H1 (cell line): ENCODE data around the gene RNF146. TPM values are rescaled to one million over a fixed set of nuclear protein-coding genes. Genes with fewer than 3 reads are reported as not detected.

Experiments used
- CTCF ChIA-PET: fragments of 300-600 bp; sonication (Branson Sonifier 250); formaldehyde crosslinking; loops from one replicate; lab custom pipeline; 2021; ENCODE audit not compliant: partially characterized antibody; lab: Charles Lee
- POLR2A ChIA-PET: fragments of 300-600 bp; sonication (Branson Sonifier 250); formaldehyde crosslinking; loops from one replicate; lab custom pipeline; 2021; ENCODE audit warnings: inconsistent platforms; ENCODE audit not compliant: partially characterized antibody; lab: Charles Lee
- DNase-seq, 2 experiments: peaks; one replicate each; pipeline versions ENCODE4 v3.0.0 to v3.0.0-alpha.2; 2010 to 2022; ENCODE audit warnings: low spot score in 2 of 2, low read depth in 1 of 2, mixed read lengths in 1 of 2
- FAIRE-seq: peaks from 2 replicates; lab custom pipeline; 2011; peaks lifted over from hg19 to GRCh38; lab: Jason Lieb, UNC
- H2AFZ ChIP-seq: 2 replicates; pipeline ENCODE4 v1.8.1; 2012; ENCODE audit warnings: low read length, inconsistent platforms
- H2AK5ac ChIP-seq: 2 replicates; pipeline ENCODE4 v1.6.1; 2013; ENCODE audit warnings: low read depth, low read length
- H2BK120ac ChIP-seq: replicated peaks from 2 replicates; pipeline ENCODE3; 2013; ENCODE audit warnings: low read depth, low read length, inconsistent platforms
- H2BK12ac ChIP-seq: 2 replicates; pipeline ENCODE4 v1.6.1; 2013; ENCODE audit warnings: low read depth, low read length
- H2BK15ac ChIP-seq: 2 replicates; pipeline ENCODE4 v1.6.1; 2013; ENCODE audit warnings: low read length
- H2BK20ac ChIP-seq: 2 replicates; pipeline ENCODE4 v1.6.1; 2013; ENCODE audit warnings: low read length
- H2BK5ac ChIP-seq: 2 replicates; pipeline ENCODE4 v1.6.1; 2013; ENCODE audit warnings: low read depth, low read length
- H3K14ac ChIP-seq: 2 replicates; pipeline ENCODE4 v1.6.1; 2013; ENCODE audit warnings: inconsistent platforms; ENCODE audit not compliant: insufficient read length
- H3K18ac ChIP-seq: 2 replicates; pipeline ENCODE4 v1.6.1; 2013; ENCODE audit warnings: low read length; ENCODE audit errors: extremely low read depth
- H3K23ac ChIP-seq: 2 replicates; pipeline ENCODE4 v1.6.1; 2013; ENCODE audit warnings: inconsistent platforms; ENCODE audit not compliant: insufficient read length
- H3K23me2 ChIP-seq: 2 replicates; pipeline ENCODE4 v1.6.1; 2013; ENCODE audit warnings: low read depth, low read length
- H3K27ac ChIP-seq: 2 replicates; pipeline ENCODE4 v1.6.1; 2011; ENCODE audit warnings: low read depth, low read length, inconsistent platforms
- H3K27me3 ChIP-seq, 4 experiments: replicated peaks in 1 of 4; 1 replicate in 1 of 4; 2 replicates in 3 of 4; pipeline versions ENCODE4 v1.6.1 to v1.8.1; 2011 to 2013; ENCODE audit warnings: low read length in 3 of 4, mild to moderate bottlenecking in 3 of 4, inconsistent platforms in 2 of 4, mixed read lengths in 2 of 4, moderate library complexity in 1 of 4; ENCODE audit not compliant: control insufficient read depth in 3 of 4, insufficient read depth in 3 of 4; ENCODE audit errors: extremely low read depth in 1 of 4
- H3K36me3 ChIP-seq, 4 experiments: 2 replicates each; pipeline versions ENCODE4 v1.6.1 to v1.8.1; 2011 to 2013; ENCODE audit warnings: mild to moderate bottlenecking in 4 of 4, low read length in 3 of 4, moderate library complexity in 2 of 4, control low read depth in 1 of 4, inconsistent platforms in 1 of 4; ENCODE audit not compliant: insufficient read depth in 4 of 4, control insufficient read depth in 2 of 4
- H3K4ac ChIP-seq: replicated peaks from 2 replicates; pipeline ENCODE3; 2013; ENCODE audit warnings: low read length, low read depth, mixed read lengths, inconsistent platforms; ENCODE audit not compliant: insufficient read length
- H3K4me1 ChIP-seq, 4 experiments: replicated peaks in 1 of 4; 1 replicate in 1 of 4; 2 replicates in 3 of 4; pipeline versions ENCODE4 v1.6.1 to v1.8.1; 2011 to 2013; ENCODE audit warnings: low read length in 3 of 4, inconsistent platforms in 2 of 4, mixed read lengths in 1 of 4; ENCODE audit not compliant: insufficient read depth in 4 of 4, control insufficient read depth in 3 of 4
- H3K4me2 ChIP-seq, 2 experiments: 2 replicates each; pipeline versions ENCODE4 v1.6.1 to v1.8.1; 2011 to 2013; ENCODE audit warnings: low read depth in 2 of 2, low read length in 2 of 2, control low read depth in 1 of 2, inconsistent platforms in 1 of 2, mild to moderate bottlenecking in 1 of 2; ENCODE audit not compliant: insufficient read depth in 1 of 2
- H3K4me3 ChIP-seq, 4 experiments: fragments of 200-600, 300-600 bp in 1 of 4; sonication (generic), shearing (Covaris generic), sonication (Bioruptor Twin) in 1 of 4; 2 replicates each; pipeline versions ENCODE4 v1.5.1 to v1.8.1; 2011 to 2016; ENCODE audit warnings: low read length in 4 of 4, low read depth in 3 of 4, control low read depth in 2 of 4, inconsistent platforms in 2 of 4, mild to moderate bottlenecking in 2 of 4, mixed read lengths in 1 of 4, moderate library complexity in 1 of 4; ENCODE audit not compliant: insufficient read depth in 2 of 4; ENCODE audit errors: extremely low read depth in 1 of 4
- H3K56ac ChIP-seq: replicated peaks from 2 replicates; pipeline ENCODE3; 2013; ENCODE audit warnings: low read depth, mild to moderate bottlenecking, mixed read lengths, low read length, inconsistent platforms; ENCODE audit not compliant: insufficient read length
- H3K79me1 ChIP-seq: 2 replicates; pipeline ENCODE4 v1.6.1; 2013; ENCODE audit warnings: low read depth, low read length, control low read depth
- H3K79me2 ChIP-seq, 2 experiments: 2 replicates each; pipeline versions ENCODE4 v1.6.1 to v1.8.1; 2012 to 2013; ENCODE audit warnings: low read length in 2 of 2, mild to moderate bottlenecking in 2 of 2, inconsistent platforms in 1 of 2; ENCODE audit not compliant: insufficient read depth in 2 of 2, control insufficient read depth in 1 of 2
- H3K9ac ChIP-seq, 4 experiments: replicated peaks in 1 of 4; 1 replicate in 1 of 4; 2 replicates in 3 of 4; pipeline versions ENCODE4 v1.6.1 to v1.8.1; 2011 to 2013; ENCODE audit warnings: low read depth in 3 of 4, low read length in 3 of 4, control low read depth in 2 of 4, mild to moderate bottlenecking in 2 of 4, moderate library complexity in 2 of 4, inconsistent platforms in 1 of 4; ENCODE audit errors: extremely low read depth in 1 of 4
- H3K9me3 ChIP-seq, 2 experiments: 2 replicates each; pipeline versions ENCODE4 v1.6.1 to v1.8.1; 2012 to 2013; ENCODE audit warnings: mild to moderate bottlenecking in 2 of 2, moderate library complexity in 2 of 2, control low read depth in 1 of 2, inconsistent platforms in 1 of 2, low read depth in 1 of 2, low read length in 1 of 2, mixed read lengths in 1 of 2; ENCODE audit not compliant: insufficient read depth in 2 of 2
- H4K20me1 ChIP-seq, 2 experiments: replicated peaks in 1 of 2; 2 replicates each; pipeline versions ENCODE3 to v1.8.1; 2011 to 2013; ENCODE audit warnings: inconsistent platforms in 2 of 2, low read length in 2 of 2, mild to moderate bottlenecking in 1 of 2; ENCODE audit not compliant: insufficient read depth in 2 of 2, control insufficient read depth in 1 of 2
- H4K5ac ChIP-seq: 2 replicates; pipeline ENCODE4 v1.6.1; 2013; ENCODE audit warnings: low read length, low read depth, mixed read lengths, inconsistent platforms; ENCODE audit not compliant: insufficient read length
- H4K8ac ChIP-seq: 2 replicates; pipeline ENCODE4 v1.8.0; 2013; ENCODE audit warnings: mild to moderate bottlenecking, moderate library complexity, low read length, inconsistent platforms; ENCODE audit not compliant: insufficient read depth; ENCODE audit errors: extremely low read depth
- H4K91ac ChIP-seq: replicated peaks from 2 replicates; pipeline ENCODE3; 2013; ENCODE audit warnings: low read length, mixed read lengths, inconsistent platforms; ENCODE audit not compliant: insufficient read length
- ATF2 ChIP-seq: IDR thresholded peaks from 2 replicates; pipeline ENCODE4 v1.6.1; 2012; ENCODE audit warnings: low read length, inconsistent platforms
- ATF3 ChIP-seq: IDR thresholded peaks from 2 replicates; pipeline ENCODE4 v1.6.1; 2011; ENCODE audit warnings: low read depth, mild to moderate bottlenecking, low read length; ENCODE audit not compliant: insufficient read depth
- BACH1 ChIP-seq: IDR thresholded peaks from 2 replicates; pipeline ENCODE4 v1.6.1; 2012; ENCODE audit warnings: low read length, improper control_type of control experiment
- EGR1 ChIP-seq: IDR thresholded peaks from 2 replicates; pipeline ENCODE4 v1.6.1; 2011; ENCODE audit warnings: low read depth, low read length, borderline replicate concordance
- GABPA ChIP-seq: IDR thresholded peaks from 2 replicates; pipeline ENCODE4 v1.6.1; 2011; ENCODE audit warnings: mild to moderate bottlenecking, low read length, moderate library complexity, borderline replicate concordance; ENCODE audit not compliant: insufficient read depth
- KDM1A ChIP-seq: fragments of 200-600, 300-600 bp; sonication (generic); IDR thresholded peaks from 2 replicates; pipeline ENCODE4 v1.7.1; 2016; ENCODE audit warnings: mild to moderate bottlenecking, low read length, borderline replicate concordance
- KDM5A ChIP-seq: fragments of 200-600 bp; IDR thresholded peaks from 2 replicates; pipeline ENCODE4 v1.7.1; 2012; ENCODE audit warnings: mild to moderate bottlenecking, low read length, inconsistent platforms, mixed read lengths
- POLR2A ChIP-seq, 2 experiments: IDR thresholded peaks; 1 replicate in 1 of 2; 2 replicates in 1 of 2; pipeline ENCODE4 v1.6.1; 2011; ENCODE audit warnings: low read depth in 2 of 2, low read length in 2 of 2, mild to moderate bottlenecking in 2 of 2; ENCODE audit errors: control extremely low read depth in 1 of 2
- POLR2AphosphoS5 ChIP-seq: IDR thresholded peaks from 2 replicates; pipeline ENCODE4 v1.6.1; 2011; ENCODE audit warnings: low read depth, low read length
- RBBP5 ChIP-seq: IDR thresholded peaks from 2 replicates; pipeline ENCODE4 v1.7.1; 2012; ENCODE audit warnings: low read depth, mild to moderate bottlenecking, inconsistent platforms, low read length, moderate library complexity, borderline replicate concordance
- SAP30 ChIP-seq: fragments of 300-600 bp; sonication (generic); IDR thresholded peaks from 2 replicates; pipeline ENCODE4 v1.7.1; 2012; ENCODE audit warnings: low read length, moderate library complexity, mild to moderate bottlenecking, inconsistent platforms; ENCODE audit not compliant: insufficient read depth, insufficient replicate concordance
- SIX5 ChIP-seq: IDR thresholded peaks from 2 replicates; pipeline ENCODE4 v1.6.1; 2011; ENCODE audit warnings: mild to moderate bottlenecking, low read depth, low read length
- TBP ChIP-seq: IDR thresholded peaks from 2 replicates; pipeline ENCODE4 v1.6.1; 2011; ENCODE audit warnings: low read depth, low read length, improper control_type of control experiment
- WGBS, 2 experiments: shearing (Covaris generic) in 1 of 2; methylation state at CpG; one replicate each; pipeline versions ENCODE4 v1.1.6 to v1.1.7; 2013 to 2015; ENCODE audit warnings: low lambda C conversion rate in 2 of 2, mixed read lengths in 2 of 2, inconsistent platforms in 1 of 2, low coverage in 1 of 2, missing lambda C conversion rate in 1 of 2; ENCODE audit not compliant: insufficient replicate concordance in 2 of 2, insufficient coverage in 1 of 2, insufficient read length in 1 of 2; ENCODE audit errors: extremely low coverage in 1 of 2, missing lambda C conversion rate in 1 of 2; 5-methylcytosine and 5-hydroxymethylcytosine counted together
- polyA plus RNA-seq, 7 experiments: library from polyadenylated mRNA; depleted of rRNA in 3 of 7; stranded (reverse) in 5 of 7; unstranded in 2 of 7; fragments of >200 nt in 5 of 7; fragments of 200-250 nt in 2 of 7; gene quantifications; 1 replicate in 5 of 7; 2 replicates in 1 of 7; 4 replicates in 1 of 7; pipeline versions ENCODE4 v1.2.1 to v1.2.3, GENCODE V29; 2011 to 2013; ENCODE audit warnings: missing spikeins in 2 of 7, mixed read lengths in 2 of 7
- total RNA-seq: library from RNA; stranded (reverse); fragmentation: NEBNext Ultra II Directional; extraction: Animal tissue kit (Norgen Biotek cat#: 25700); gene quantifications from 2 replicates; pipeline ENCODE4 v1.2.1, GENCODE V29; 2021

The RNF146 gene
- total and polyA plus RNA-seq, 2 of the 8 experiments (the other 6 are each of a cell fraction or from before 2014, with no cell fraction given), result 16.1 to 30.8 TPM

- no peak for FAIRE-seq
- Histone ChIP-seq H4K91ac (no peak overlapping the region), H3K18ac (no peak overlapping the region), H3K79me2 (no peaks in the 10 kb centered on the region), H3K79me1 (no peaks in the 10 kb centered on the region), H4K5ac (no peak overlapping the region), H2AK5ac (no peak overlapping the region), H3K4ac (no peak overlapping the region), H3K23ac (no peak overlapping the region), H4K8ac (no peak overlapping the region), H3K4me1 (no peaks in the 10 kb centered on the region), H3K23me2 (no peaks in the 10 kb centered on the region), H2BK15ac (no peak overlapping the region), H2BK5ac (no peak overlapping the region), H4K20me1 (no peaks in the 10 kb centered on the region), H3K56ac (no peak overlapping the region), H3K4me2 (no peak overlapping the region), H2BK120ac (no peak overlapping the region), H3K4me3 (no peak overlapping the region), H3K36me3 (no peaks in the 10 kb centered on the region), H2AFZ (no peak overlapping the region), H3K9me3 (peaks cover 0 to 3% of the 10 kb centered on the region in 2 experiments; a peak in 1 of 4 replicates), H2BK20ac (no peak overlapping the region), H3K14ac (no peak overlapping the region), H3K27ac (no peak overlapping the region), H3K27me3 (no peaks in the 10 kb centered on the region), H3K9ac (no peak overlapping the region), H2BK12ac (no peak overlapping the region)
- DNase-seq, result no peak
- CTCF ChIA-PET, result interaction anchor here (0.6 to 3.5 kb wide), 4 partner anchors 9 to 280 kb away, joined by 3 to 17 read pairs (median 3); no protein-coding TSS in a partner anchor
- 92% methylated on average over 6 of the region's 6 CpGs; no CpG with 5 or more reads in 1 of the 2 experiments for WGBS, 2 experiments
- POLR2A ChIA-PET, result no interaction called here
- TF ChIP-seq SAP30 (no peak), POLR2A (IDR thresholded peaks at IDR 0.05; ENCODE audit: control extremely low read depth in 1 of 2, low read depth in 2 of 2, low read length in 2 of 2) (no peak), GABPA (no peak), EGR1 (no peak), KDM5A (no peak), RBBP5 (no peak), SIX5 (no peak), ATF2 (no peak), BACH1 (no peak), ATF3 (no peak), KDM1A (no peak), POLR2AphosphoS5 (no peak), TBP (no peak)
These were observed 11.4 kb upstream of the RNF146 start for GRCh38 chr6:127255286-127255685.
